ENCODE data around the gene ARL15. TPM values are rescaled to one million over a fixed set of nuclear protein-coding genes. Genes with fewer than 3 reads are reported as not detected.

ARL15 gene
- total and polyA plus RNA-seq, 2 of the 8 experiments (the other 6 are each of a cell fraction or from before 2014, with no cell fraction given), result 9.9 to 21.2 TPM

DNA sequence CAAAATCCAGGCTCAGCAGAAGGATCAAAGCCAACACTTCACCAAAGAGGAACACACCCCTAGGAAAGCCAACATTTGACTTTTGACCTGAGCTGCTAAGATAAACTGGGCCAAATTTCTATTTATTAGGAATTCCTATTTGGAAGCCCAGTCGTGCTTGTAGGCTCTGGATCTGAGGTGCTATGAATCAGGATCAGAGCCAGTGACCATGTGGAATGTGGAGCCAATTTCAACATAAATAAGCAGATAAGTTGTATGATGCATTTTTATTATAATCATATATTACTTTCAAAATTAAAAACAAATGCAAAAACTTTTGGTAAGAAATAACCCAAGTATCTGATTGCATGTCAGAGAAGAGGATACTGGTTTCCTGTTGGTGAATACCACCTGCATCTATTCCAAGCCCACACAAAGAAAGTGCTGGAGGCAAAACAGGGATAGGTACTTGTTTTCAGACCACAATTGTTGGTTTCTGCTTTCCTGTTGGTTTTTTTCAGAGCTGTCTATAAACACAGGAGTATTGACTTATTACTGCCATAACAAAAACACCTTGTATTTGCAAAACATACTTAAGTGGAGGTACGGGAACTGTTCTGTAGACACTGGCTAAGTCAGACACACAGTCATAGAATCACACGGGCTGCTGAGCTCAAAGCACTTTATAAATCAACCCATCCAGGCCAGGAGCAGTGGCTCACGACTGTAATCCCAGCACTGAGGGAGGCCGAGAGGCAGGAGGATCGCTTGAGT is 52.8 kb downstream of the ARL15 start:
- Histone ChIP-seq H3K23ac (ENCODE audit: insufficient read length) (no peak overlapping the region), H3K4me3 (ENCODE audit: extremely low read depth in 1 of 4, insufficient read depth in 2 of 4, low read depth in 3 of 4, low read length in 4 of 4) (no peak overlapping the region), H3K4me2 (ENCODE audit: insufficient read depth in 1 of 2, low read depth in 2 of 2, low read length in 2 of 2) (no peak overlapping the region), H2AFZ (ENCODE audit: low read length) (no peak overlapping the region), H3K18ac (ENCODE audit: extremely low read depth, low read length) (no peak overlapping the region), H4K5ac (ENCODE audit: insufficient read length, low read depth, low read length) (no peak overlapping the region), H2BK120ac (replicated peaks; ENCODE audit: low read depth, low read length) (no peak overlapping the region), H3K23me2 (ENCODE audit: low read depth, low read length) (no peaks in the 10 kb centered on the region), H3K27me3 (replicated peaks in 1 of 4; ENCODE audit: control insufficient read depth in 3 of 4, extremely low read depth in 1 of 4, insufficient read depth in 3 of 4, low read length in 3 of 4) (no peaks in the 10 kb centered on the region), H2BK15ac (ENCODE audit: low read length) (no peak overlapping the region), H4K20me1 (replicated peaks in 1 of 2; ENCODE audit: control insufficient read depth in 1 of 2, insufficient read depth in 2 of 2, low read length in 2 of 2) (no peaks in the 10 kb centered on the region), H4K91ac (replicated peaks; ENCODE audit: insufficient read length, low read length) (no peak overlapping the region), H2AK5ac (ENCODE audit: low read depth, low read length) (no peak overlapping the region), H3K4ac (replicated peaks; ENCODE audit: insufficient read length, low read depth, low read length) (no peak overlapping the region), H2BK20ac (ENCODE audit: low read length) (no peak overlapping the region), H2BK12ac (ENCODE audit: low read depth, low read length) (no peak overlapping the region), H3K79me1 (ENCODE audit: low read depth, low read length) (no peaks in the 10 kb centered on the region), H3K14ac (ENCODE audit: insufficient read length) (no peak overlapping the region), H3K9ac (replicated peaks in 1 of 4; ENCODE audit: extremely low read depth in 1 of 4, low read depth in 3 of 4, low read length in 3 of 4) (no peak overlapping the region), H3K27ac (ENCODE audit: low read depth, low read length) (no peak overlapping the region), H3K4me1 (replicated peaks in 1 of 4; ENCODE audit: control insufficient read depth in 3 of 4, insufficient read depth in 4 of 4, low read length in 3 of 4) (no peaks in the 10 kb centered on the region), H3K79me2 (ENCODE audit: control insufficient read depth in 1 of 2, insufficient read depth in 2 of 2, low read length in 2 of 2) (0 out of 4 replicates have a peak, but pooled peaks cover 0 to 8% of the 10 kb centered on the region in 2 experiments), H3K36me3 (ENCODE audit: control insufficient read depth in 2 of 4, insufficient read depth in 4 of 4, low read length in 3 of 4) (no peaks in the 10 kb centered on the region), H2BK5ac (ENCODE audit: low read depth, low read length) (no peak overlapping the region), H4K8ac (ENCODE audit: extremely low read depth, insufficient read depth, low read length) (no peak overlapping the region), H3K9me3 (ENCODE audit: insufficient read depth in 2 of 2, low read depth in 1 of 2, low read length in 1 of 2) (no peaks in the 10 kb centered on the region), H3K56ac (replicated peaks; ENCODE audit: insufficient read length, low read depth, low read length) (no peak overlapping the region)
- FAIRE-seq (no peak), DNase-seq (ENCODE audit: low read depth in 1 of 2, low spot score in 2 of 2) (no peak)
- ChIA-PET CTCF (ENCODE audit: partially characterized antibody) (interaction anchor here (0.9 to 2.4 kb wide), 4 partner anchors 14 to 231 kb away, joined by 3 to 14 read pairs (median 7); no protein-coding TSS in a partner anchor), POLR2A (ENCODE audit: partially characterized antibody) (interaction anchor here (0.7 to 1.2 kb wide), 2 partner anchors 48 to 54 kb away, joined by 3 to 4 read pairs; no protein-coding TSS in a partner anchor)
- WGBS, 2 experiments (ENCODE audit: extremely low coverage in 1 of 2, insufficient coverage in 1 of 2, insufficient read length in 1 of 2, insufficient replicate concordance in 2 of 2, low coverage in 1 of 2, low lambda C conversion rate in 2 of 2, missing lambda C conversion rate in 1 of 2), result 91% methylated on average over 6 of the region's 6 CpGs; no CpG with 5 or more reads in 1 of the 2 experiments
- TF ChIP-seq HDAC6 (IDR thresholded peaks at IDR 0.05; ENCODE audit: low read depth, low read length) (no peak), GTF2F1 (IDR thresholded peaks at IDR 0.05; ENCODE audit: borderline replicate concordance, low read depth, low read length) (no peak), ASH2L (IDR thresholded peaks at IDR 0.05; ENCODE audit: low read length) (no peak), NANOG (IDR thresholded peaks at IDR 0.05; ENCODE audit: insufficient read depth, low read depth, low read length, poor library complexity, severe bottlenecking) (no peak), RAD21 (IDR thresholded peaks at IDR 0.05 in 1 of 2, conservative IDR thresholded peaks at IDR 0.05 in 1 of 2; ENCODE audit: low read depth in 2 of 2, low read length in 2 of 2) (no peak)
- TF ChIP-seq, protein P1, sequence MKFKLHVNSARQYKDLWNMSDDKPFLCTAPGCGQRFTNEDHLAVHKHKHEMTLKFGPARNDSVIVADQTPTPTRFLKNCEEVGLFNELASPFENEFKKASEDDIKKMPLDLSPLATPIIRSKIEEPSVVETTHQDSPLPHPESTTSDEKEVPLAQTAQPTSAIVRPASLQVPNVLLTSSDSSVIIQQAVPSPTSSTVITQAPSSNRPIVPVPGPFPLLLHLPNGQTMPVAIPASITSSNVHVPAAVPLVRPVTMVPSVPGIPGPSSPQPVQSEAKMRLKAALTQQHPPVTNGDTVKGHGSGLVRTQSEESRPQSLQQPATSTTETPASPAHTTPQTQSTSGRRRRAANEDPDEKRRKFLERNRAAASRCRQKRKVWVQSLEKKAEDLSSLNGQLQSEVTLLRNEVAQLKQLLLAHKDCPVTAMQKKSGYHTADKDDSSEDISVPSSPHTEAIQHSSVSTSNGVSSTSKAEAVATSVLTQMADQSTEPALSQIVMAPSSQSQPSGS (IDR thresholded peaks at IDR 0.05; ENCODE audit: low read length), result no peak
- TF ChIP-seq, protein P2, sequence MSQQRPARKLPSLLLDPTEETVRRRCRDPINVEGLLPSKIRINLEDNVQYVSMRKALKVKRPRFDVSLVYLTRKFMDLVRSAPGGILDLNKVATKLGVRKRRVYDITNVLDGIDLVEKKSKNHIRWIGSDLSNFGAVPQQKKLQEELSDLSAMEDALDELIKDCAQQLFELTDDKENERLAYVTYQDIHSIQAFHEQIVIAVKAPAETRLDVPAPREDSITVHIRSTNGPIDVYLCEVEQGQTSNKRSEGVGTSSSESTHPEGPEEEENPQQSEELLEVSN (IDR thresholded peaks at IDR 0.05), result no peak

Data from H1 (cell line).